22Rv1 (cell line): ENCODE results near the gene NDRG2.

Experiments
- H3K27ac ChIP-seq: fragments of 450-650 bp; 2 replicates; pipeline ENCODE4 v1.5.1; 2017
- ZFX ChIP-seq: fragments of 450-650 bp; IDR thresholded peaks from 2 replicates; pipeline ENCODE4 v1.6.1; 2017; ENCODE audit warnings: antibody characterized with exemption, borderline replicate concordance
- TF ChIP-seq, protein P1 (sequence below): fragments of 450-650 bp; IDR thresholded peaks from 2 replicates; pipeline ENCODE4 v1.5.1; 2017; ENCODE audit warnings: mild to moderate bottlenecking

NDRG2 gene

DNA sequence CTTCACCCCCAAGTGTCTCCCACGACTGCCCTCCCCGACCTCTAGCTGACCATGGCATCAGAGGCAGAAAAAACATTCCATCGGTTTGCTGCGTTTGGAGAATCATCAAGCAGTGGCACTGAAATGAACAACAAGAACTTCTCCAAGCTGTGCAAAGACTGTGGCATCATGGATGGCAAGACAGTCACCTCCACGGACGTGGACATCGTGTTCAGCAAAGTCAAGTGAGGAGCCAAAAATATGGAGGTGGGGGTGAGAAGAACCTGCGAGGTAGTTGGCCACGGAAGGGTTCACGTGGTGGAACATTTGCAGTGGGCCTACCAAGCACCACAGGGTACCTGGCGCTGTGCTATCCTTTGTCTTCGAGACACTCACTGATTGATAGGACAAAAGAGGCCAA, 5.7 kb upstream of the NDRG2 start:
- no peak overlapping the region for H3K27ac ChIP-seq
- TF ChIP-seq, protein P1, sequence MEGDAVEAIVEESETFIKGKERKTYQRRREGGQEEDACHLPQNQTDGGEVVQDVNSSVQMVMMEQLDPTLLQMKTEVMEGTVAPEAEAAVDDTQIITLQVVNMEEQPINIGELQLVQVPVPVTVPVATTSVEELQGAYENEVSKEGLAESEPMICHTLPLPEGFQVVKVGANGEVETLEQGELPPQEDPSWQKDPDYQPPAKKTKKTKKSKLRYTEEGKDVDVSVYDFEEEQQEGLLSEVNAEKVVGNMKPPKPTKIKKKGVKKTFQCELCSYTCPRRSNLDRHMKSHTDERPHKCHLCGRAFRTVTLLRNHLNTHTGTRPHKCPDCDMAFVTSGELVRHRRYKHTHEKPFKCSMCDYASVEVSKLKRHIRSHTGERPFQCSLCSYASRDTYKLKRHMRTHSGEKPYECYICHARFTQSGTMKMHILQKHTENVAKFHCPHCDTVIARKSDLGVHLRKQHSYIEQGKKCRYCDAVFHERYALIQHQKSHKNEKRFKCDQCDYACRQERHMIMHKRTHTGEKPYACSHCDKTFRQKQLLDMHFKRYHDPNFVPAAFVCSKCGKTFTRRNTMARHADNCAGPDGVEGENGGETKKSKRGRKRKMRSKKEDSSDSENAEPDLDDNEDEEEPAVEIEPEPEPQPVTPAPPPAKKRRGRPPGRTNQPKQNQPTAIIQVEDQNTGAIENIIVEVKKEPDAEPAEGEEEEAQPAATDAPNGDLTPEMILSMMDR: no peak
- TF ChIP-seq ZFX: no peak

- TF ChIP-seq, protein P1: no peak
- no peak for TF ChIP-seq ZFX
- no peak within 1 kb of the TSS for H3K27ac ChIP-seq
Observed at GRCh38 chr14:21029917-21030316, 5.1 kb upstream of the NDRG2 start, which contains the start of gene TPPP2. Gene TPPP2, plus strand, starts transcription at chr14:21030217. Its CDS starts 365 bp downstream, at chr14:21030582.

DNA sequence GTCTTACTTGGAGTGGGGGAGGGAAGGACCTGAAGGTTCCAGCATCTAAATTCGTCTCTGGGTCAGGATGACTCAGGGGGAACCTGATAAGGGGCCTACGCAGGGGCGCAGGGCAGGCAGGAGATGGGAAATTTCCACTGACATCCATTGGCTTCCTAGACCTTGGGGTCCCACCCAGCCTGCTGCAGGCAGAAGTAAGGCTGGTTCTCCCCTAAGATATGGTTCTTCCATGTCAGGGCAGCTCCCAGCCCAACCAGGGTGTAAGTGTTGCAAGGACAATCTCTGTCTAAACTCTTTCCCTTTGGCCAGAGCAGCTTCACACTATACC, 2.1 kb upstream of the NDRG2 start:
- TF ChIP-seq, protein P1: no peak
- no peak for TF ChIP-seq ZFX
- H3K27ac ChIP-seq: no peak overlapping the region

GRCh38 chr14:21026274-21026987, 1.6 kb upstream of the NDRG2 start:
- no peak for TF ChIP-seq ZFX
- TF ChIP-seq, protein P1: no peak

GRCh38 chr14:21025371-21026273, 761 bp upstream of the NDRG2 start:
- no peak overlapping the region for H3K27ac ChIP-seq

More at GRCh38 chr14:21026274-21026987, 1.6 kb upstream of the NDRG2 start:
- no peak overlapping the region for H3K27ac ChIP-seq

DNA sequence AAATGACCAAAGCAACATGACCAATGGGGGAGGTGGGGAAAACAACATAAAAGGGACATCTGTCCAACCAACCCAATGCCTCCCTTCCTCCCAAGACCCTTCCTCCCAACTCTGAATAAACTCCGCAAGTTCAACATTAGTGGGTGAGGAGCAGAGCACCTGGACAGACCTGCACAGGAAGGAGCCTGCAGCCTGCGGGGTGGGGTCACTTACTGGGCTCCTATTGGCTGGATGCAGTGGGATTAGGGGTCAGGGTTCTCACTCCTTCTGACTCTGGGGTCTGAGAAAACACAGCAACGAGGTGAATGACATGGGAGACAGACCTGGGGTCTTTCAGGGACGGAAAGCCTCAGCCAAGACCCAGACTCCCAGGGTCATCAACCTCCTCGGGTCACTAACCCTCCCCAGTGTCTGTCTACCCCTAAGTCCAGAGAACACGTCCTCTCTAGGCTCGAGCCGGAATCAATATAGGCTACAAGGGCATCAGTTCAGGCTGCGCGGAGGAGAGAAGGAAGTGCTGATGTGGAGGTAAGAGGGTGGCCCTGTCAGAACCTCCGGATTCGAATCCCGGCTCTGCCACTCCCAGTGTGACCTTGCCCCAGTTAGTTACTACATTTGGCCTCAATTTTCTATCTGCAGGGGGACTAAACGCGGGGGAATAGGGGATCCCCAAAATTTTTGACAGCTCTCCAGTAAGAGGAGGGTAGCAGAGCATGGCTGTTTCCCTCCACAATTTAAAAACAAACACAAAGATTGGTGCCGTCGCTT, 860 bp downstream of the NDRG2 start:
- TF ChIP-seq ZFX: no peak
- TF ChIP-seq, protein P1: no peak
- 0 out of 2 replicates have a peak overlapping the region, but pooled peaks have one; percentile 34 for H3K27ac ChIP-seq

More at GRCh38 chr14:21025371-21026273, 761 bp upstream of the NDRG2 start:
- no peak for TF ChIP-seq ZFX
- TF ChIP-seq, protein P1: no peak
